ENCODE results near the gene MAPK12. TPM values are rescaled to one million over a fixed set of nuclear protein-coding genes. Genes with fewer than 3 reads are reported as not detected.
"Not testable (repeated sequence)": the region's sequence is repeated elsewhere in the genome, so short reads cannot be mapped to it uniquely, and the experiment has no call there.

MAPK12 gene
- total RNA-seq, 1 donor from 2014 or later: 8.8 TPM

- DNase-seq: no peak
Measured at GRCh38 chr22:50282361-50283155, 21.1 kb upstream of the MAPK12 start.

- DNase-seq: no peak
Measured at GRCh38 chr22:50281957-50282356, 20.5 kb upstream of the MAPK12 start.

- no peak for DNase-seq
Measured at GRCh38 chr22:50281384-50281760, 19.9 kb upstream of the MAPK12 start.

GRCh38 chr22:50280708-50281383 lies 19.4 kb upstream of the MAPK12 start:
- no peak for DNase-seq

- no peak for DNase-seq
Measured at GRCh38 chr22:50280022-50280707, 18.7 kb upstream of the MAPK12 start.

GRCh38 chr22:50278956-50279619 lies 17.6 kb upstream of the MAPK12 start:
- DNase-seq: no peak

- no peak for DNase-seq
Measured at GRCh38 chr22:50278461-50278860, 17.0 kb upstream of the MAPK12 start.

GRCh38 chr22:50277761-50278160 lies 16.3 kb upstream of the MAPK12 start:
- DNase-seq: no peak

- DNase-seq: no peak
Measured at GRCh38 chr22:50276143-50276542, 14.7 kb upstream of the MAPK12 start.

- no peak for DNase-seq
Measured at GRCh38 chr22:50275181-50276055, 13.9 kb upstream of the MAPK12 start.

GRCh38 chr22:50274771-50275170 lies 13.3 kb upstream of the MAPK12 start:
- no peak for DNase-seq

GRCh38 chr22:50274311-50274710 lies 12.8 kb upstream of the MAPK12 start:
- no peak for DNase-seq

- not testable (repeated sequence) for DNase-seq
Measured at GRCh38 chr22:50273781-50274180, 12.3 kb upstream of the MAPK12 start.

- not testable (repeated sequence) for DNase-seq
Measured at GRCh38 chr22:50273352-50273751, 11.9 kb upstream of the MAPK12 start.

- DNase-seq: no peak
Measured at GRCh38 chr22:50272044-50272802, 10.7 kb upstream of the MAPK12 start.

- DNase-seq: no peak
Measured at GRCh38 chr22:50271519-50271970, 10.1 kb upstream of the MAPK12 start.

- DNase-seq: no peak
Measured at GRCh38 chr22:50270666-50271394, 9.3 kb upstream of the MAPK12 start.

GRCh38 chr22:50269970-50270665 lies 8.6 kb upstream of the MAPK12 start, which contains the start of gene MAPK11:
TSS of gene MAPK11 (minus strand) at chr22:50270380. CDS start at chr22:50270292, 88 bp downstream.
- DNase-seq: no peak

- DNase-seq: no peak
Measured at GRCh38 chr22:50269573-50269969, 8.1 kb upstream of the MAPK12 start.
